HFFc6 (cell line): ENCODE data around the gene KATNB1. TPM values are rescaled to one million over a fixed set of nuclear protein-coding genes. Genes with fewer than 3 reads are reported as not detected.

ENCODE experiments used
- DNase-seq: peaks from one replicate; pipeline ENCODE4 v3.0.0-alpha.2; 2018
- H3K27ac Mint-ChIP-seq: 2 replicates; pipeline ENCODE4 v1.8.0; 2020; ENCODE audit warnings: mild to moderate bottlenecking, mixed read lengths
- H3K27me3 Mint-ChIP-seq: 2 replicates; pipeline ENCODE4 v1.8.0; 2021; ENCODE audit warnings: mild to moderate bottlenecking, moderate library complexity, mixed read lengths; ENCODE audit not compliant: insufficient read depth
- H3K36me3 Mint-ChIP-seq: 2 replicates; pipeline ENCODE4 v1.8.0; 2021; ENCODE audit warnings: low read depth, mixed read lengths
- H3K4me1 Mint-ChIP-seq: 2 replicates; pipeline ENCODE4 v1.8.0; 2020; ENCODE audit warnings: low read depth, mixed read lengths
- H3K4me3 Mint-ChIP-seq: 2 replicates; pipeline ENCODE4 v1.8.0; 2020; ENCODE audit warnings: mild to moderate bottlenecking, moderate library complexity, mixed read lengths
- H3K9me3 Mint-ChIP-seq: 2 replicates; pipeline ENCODE4 v1.8.0; 2020; ENCODE audit warnings: mild to moderate bottlenecking, mixed read lengths
- total RNA-seq, 6 experiments: library from RNA; stranded (reverse); fragmentation: NEBNext Ultra II Directional; extraction: Animal tissue kit (Norgen Biotek cat#: 25700); gene quantifications; 2 replicates in 1 of 6; 3 replicates in 5 of 6; pipeline ENCODE4 v1.2.3, GENCODE V29; 2021
- TF ChIP-seq, protein P1 (sequence below): fragments of 200-600 bp; sonication (generic); IDR thresholded peaks from 2 replicates; pipeline ENCODE4 v1.5.0; 2021; ENCODE audit warnings: antibody characterized with exemption, mild to moderate bottlenecking

KATNB1 gene
- total RNA-seq, 6 experiments from 2014 or later = 20.4 to 22.1 (median 21.6) TPM

DNA sequence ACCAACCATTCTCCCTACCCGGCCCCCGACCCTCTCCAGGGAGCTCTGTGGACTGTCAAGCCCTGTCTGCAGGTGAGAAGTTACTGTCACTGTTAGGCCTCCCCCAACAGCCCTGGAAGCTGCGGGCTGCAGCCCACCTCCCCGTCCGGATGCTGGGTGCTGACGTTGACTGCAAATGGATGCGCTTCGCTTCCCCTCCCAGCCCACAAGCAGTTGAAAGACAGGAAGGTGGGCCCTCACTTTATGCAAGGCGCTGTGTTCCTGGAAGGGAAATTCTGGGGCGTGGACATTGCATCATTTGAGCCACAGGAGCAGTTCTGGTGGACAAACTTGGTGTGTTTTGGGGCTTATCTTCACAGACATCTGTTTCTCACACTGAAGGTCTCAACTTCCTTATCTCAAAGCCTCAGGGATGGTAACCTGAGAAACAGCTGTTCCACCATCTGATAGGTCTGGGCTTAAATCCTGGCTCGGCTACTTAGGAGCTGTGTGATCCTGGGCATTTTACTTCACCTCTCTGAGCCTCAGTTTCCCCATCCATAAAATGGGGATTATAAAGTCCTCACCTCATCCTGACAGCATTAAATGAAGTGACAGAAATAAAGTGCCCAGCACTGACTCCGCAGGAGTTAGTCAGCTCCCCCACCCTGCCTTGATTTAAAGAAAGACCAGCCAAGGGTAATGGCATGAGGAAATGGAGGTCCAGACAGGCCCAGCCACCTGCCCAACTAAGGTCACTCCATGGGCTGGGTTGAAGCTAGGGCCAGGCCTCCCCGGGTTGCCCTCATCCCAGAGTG, 45.6 kb upstream of the KATNB1 start:
- Mint-ChIP-seq H3K27ac (no peak overlapping the region), H3K4me1 (no peaks in the 10 kb centered on the region), H3K9me3 (no peaks in the 10 kb centered on the region), H3K27me3 (peaks cover 31% of the 10 kb centered on the region), H3K4me3 (no peak overlapping the region), H3K36me3 (no peaks in the 10 kb centered on the region)
- TF ChIP-seq, protein P1, sequence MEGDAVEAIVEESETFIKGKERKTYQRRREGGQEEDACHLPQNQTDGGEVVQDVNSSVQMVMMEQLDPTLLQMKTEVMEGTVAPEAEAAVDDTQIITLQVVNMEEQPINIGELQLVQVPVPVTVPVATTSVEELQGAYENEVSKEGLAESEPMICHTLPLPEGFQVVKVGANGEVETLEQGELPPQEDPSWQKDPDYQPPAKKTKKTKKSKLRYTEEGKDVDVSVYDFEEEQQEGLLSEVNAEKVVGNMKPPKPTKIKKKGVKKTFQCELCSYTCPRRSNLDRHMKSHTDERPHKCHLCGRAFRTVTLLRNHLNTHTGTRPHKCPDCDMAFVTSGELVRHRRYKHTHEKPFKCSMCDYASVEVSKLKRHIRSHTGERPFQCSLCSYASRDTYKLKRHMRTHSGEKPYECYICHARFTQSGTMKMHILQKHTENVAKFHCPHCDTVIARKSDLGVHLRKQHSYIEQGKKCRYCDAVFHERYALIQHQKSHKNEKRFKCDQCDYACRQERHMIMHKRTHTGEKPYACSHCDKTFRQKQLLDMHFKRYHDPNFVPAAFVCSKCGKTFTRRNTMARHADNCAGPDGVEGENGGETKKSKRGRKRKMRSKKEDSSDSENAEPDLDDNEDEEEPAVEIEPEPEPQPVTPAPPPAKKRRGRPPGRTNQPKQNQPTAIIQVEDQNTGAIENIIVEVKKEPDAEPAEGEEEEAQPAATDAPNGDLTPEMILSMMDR = no peak
- DNase-seq = no peak

DNA sequence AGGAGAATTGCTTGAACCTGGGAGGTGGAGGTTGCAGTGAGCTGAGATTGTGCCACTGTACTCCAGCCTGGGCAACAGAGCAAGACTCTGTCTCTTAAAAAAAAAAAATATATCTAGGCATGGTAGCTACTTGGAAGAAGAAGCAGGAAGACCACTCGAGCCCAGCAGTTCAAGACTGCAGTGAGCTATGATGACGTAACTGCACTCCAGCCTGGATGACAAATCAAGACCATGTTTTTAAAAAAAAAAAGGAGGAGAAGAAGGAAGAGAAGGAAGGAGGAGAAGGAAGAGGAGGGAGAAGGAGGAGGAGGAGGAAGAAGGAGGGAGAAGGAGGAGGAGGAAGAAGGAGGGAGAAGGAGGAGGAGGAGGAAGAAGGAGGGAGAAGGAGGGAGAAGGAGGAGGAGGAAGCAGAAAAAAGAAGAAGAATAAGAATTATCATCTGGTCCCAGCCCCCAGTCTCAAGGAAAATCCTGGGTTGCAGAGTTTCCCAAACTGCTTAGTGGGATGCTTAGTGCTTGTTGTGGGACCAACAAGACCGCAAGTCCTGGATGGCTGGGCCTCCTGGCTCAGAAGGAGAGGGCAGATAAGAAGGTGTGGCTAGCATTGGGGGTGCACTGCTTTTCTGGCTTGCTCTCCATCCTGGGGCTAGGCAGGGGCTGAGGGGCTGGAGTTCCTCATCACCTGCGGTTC, 44.6 kb upstream of the KATNB1 start:
- no peak overlapping the region for H3K4me3 Mint-ChIP-seq
- DNase-seq = no peak
- H3K27ac Mint-ChIP-seq = no peak overlapping the region
- H3K4me1 Mint-ChIP-seq = no peaks in the 10 kb centered on the region
- peaks cover 28% of the 10 kb centered on the region for H3K27me3 Mint-ChIP-seq
- TF ChIP-seq, protein P1 = no peak
- H3K36me3 Mint-ChIP-seq = no peaks in the 10 kb centered on the region
- no peaks in the 10 kb centered on the region for H3K9me3 Mint-ChIP-seq

DNA sequence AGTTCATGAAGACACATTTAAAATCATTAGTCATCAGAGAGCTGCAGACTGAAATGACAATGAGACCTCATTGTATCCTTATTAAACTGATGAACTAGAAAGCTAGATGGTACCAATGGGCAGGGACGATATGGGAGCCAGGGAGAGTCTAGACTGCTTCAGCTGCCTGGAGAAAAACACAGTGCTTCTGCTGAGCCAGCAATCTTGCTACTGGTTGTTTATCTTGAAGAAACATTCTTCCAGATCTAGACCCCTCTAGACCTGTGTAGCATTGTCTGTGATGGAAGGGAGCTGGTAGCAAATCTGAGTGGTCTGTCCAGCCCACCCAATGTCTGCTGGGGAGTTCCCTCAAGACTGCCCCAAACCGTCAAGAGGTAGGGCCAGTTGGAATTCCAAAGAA, 42.9 kb upstream of the KATNB1 start:
- Mint-ChIP-seq H3K4me3 (no peak overlapping the region), H3K27me3 (peaks cover 29% of the 10 kb centered on the region), H3K36me3 (no peaks in the 10 kb centered on the region), H3K27ac (no peak overlapping the region), H3K4me1 (no peaks in the 10 kb centered on the region), H3K9me3 (no peaks in the 10 kb centered on the region)
- TF ChIP-seq, protein P1 = no peak
- no peak for DNase-seq

DNA sequence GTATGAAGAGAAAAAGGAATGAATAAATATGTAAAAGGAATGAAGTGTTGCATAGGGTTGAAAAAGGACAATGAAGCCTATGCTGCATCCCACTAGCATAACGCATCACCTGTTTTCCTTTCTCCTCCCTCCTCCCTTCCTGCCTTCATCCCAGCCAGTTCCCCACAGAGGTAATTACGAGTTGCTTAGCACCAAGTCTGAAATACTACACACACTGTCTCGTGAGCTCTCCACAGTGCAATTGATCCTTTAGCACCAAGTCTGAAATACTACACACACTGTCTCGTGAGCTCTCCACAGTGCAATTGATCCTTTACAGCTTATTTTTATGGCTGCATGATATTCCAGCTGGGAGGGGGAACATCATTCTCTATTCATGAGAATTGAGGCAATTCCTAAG, 42.0 kb upstream of the KATNB1 start:
- TF ChIP-seq, protein P1 = no peak
- no peak for DNase-seq
- Mint-ChIP-seq H3K27me3 (peaks cover 23% of the 10 kb centered on the region), H3K4me3 (no peak overlapping the region), H3K36me3 (no peaks in the 10 kb centered on the region), H3K27ac (no peak overlapping the region), H3K4me1 (no peaks in the 10 kb centered on the region), H3K9me3 (no peaks in the 10 kb centered on the region)

DNA sequence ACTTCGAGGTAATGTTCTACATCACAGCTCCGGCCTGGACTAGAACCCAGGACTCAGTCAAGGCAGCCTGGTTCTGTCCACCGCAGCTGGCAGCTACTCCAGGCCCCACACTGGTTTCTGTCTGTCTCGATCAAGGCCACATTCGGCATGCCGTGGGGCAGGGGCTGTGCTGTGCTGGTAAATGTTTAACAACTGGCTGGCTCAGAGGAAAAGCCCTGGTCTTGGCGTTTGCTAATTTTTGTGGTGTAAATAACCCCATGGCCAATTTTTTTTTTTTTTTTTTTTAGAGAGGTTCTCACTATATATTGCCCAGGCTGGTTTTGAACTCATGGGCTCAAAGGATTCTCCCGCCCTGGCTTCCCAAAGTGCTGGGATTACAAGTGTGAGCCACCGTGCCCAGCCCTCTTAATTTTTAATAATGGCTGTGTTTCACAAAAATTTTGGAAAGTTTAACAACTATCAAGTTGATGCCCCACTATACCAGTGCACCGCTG, 41.3 kb upstream of the KATNB1 start:
- Mint-ChIP-seq H3K27me3 (peaks cover 28% of the 10 kb centered on the region), H3K36me3 (no peaks in the 10 kb centered on the region), H3K4me3 (no peak overlapping the region), H3K27ac (no peak overlapping the region), H3K4me1 (no peaks in the 10 kb centered on the region), H3K9me3 (no peaks in the 10 kb centered on the region)
- TF ChIP-seq, protein P1 = no peak
- no peak for DNase-seq
